Cardiac muscle cell (in vitro differentiated cells and primary cell): ENCODE measurements around the gene MAMSTR. TPM values are rescaled to one million over a fixed set of nuclear protein-coding genes. Genes with fewer than 3 reads are reported as not detected.

Experiments
- DNase-seq, 2 donors: peaks; one replicate each; pipeline versions ENCODE4 v3.0.0 to v3.0.0-alpha.2; 2010 to 2017; ENCODE audit warnings: low read depth in 1 of 2, low spot score in 1 of 2
- H3K27ac ChIP-seq: fragments of 200-600 bp; sonication (generic); 2 replicates; pipeline ENCODE4 v1.5.1; 2016
- H3K27me3 ChIP-seq: fragments of 200-600 bp; sonication (generic); 2 replicates; pipeline ENCODE4 v1.6.0; 2016; ENCODE audit warnings: control low read depth
- H3K36me3 ChIP-seq: fragments of 200-600 bp; sonication (generic); 2 replicates; pipeline ENCODE4 v1.5.1; 2016; ENCODE audit warnings: control low read depth
- H3K4me1 ChIP-seq: fragments of 200-600 bp; sonication (generic); 2 replicates; pipeline ENCODE4 v1.8.1; 2017; ENCODE audit warnings: low read depth, mild to moderate bottlenecking, mixed run types
- H3K4me3 ChIP-seq: fragments of 200-600 bp; sonication (generic); 2 replicates; pipeline ENCODE4 v1.5.1; 2016; ENCODE audit warnings: mild to moderate bottlenecking
- H3K9me3 ChIP-seq: fragments of 200-600 bp; sonication (generic); 2 replicates; pipeline ENCODE4 v1.5.1; 2017; ENCODE audit warnings: low read depth, mild to moderate bottlenecking, control low read depth
- CTCF ChIP-seq: IDR thresholded peaks from 2 replicates; pipeline ENCODE4 v1.5.1; 2012; ENCODE audit warnings: low read depth, mild to moderate bottlenecking, low read length
- polyA plus RNA-seq: library from polyadenylated mRNA; unstranded; fragments of >200 nt; fragmentation: Nextera tagmentation; extraction: Ambion mirVana; gene quantifications from 2 replicates; pipeline ENCODE4 v1.2.1, GENCODE V29; 2016
- total RNA-seq: library from RNA; depleted of rRNA; stranded (reverse); fragments of >200 nt; gene quantifications from 2 replicates; pipeline ENCODE4 v1.2.3, GENCODE V29; 2016

The MAMSTR gene
- total and polyA plus RNA-seq, 2 experiments from 2014 or later, result 4.7 to 6.3 TPM

GRCh38 chr19:48713041-48713863, 6.3 kb downstream of the MAMSTR start:
- DNase-seq, result no peak
- no peaks in the 10 kb centered on the region for H3K36me3 ChIP-seq

GRCh38 chr19:48711106-48711662, 8.3 kb downstream of the MAMSTR start:
- Histone ChIP-seq H3K4me3 (no peak overlapping the region), H3K27ac (no peak overlapping the region), H3K4me1 (peaks cover 5% of the 10 kb centered on the region), H3K36me3 (no peaks in the 10 kb centered on the region), H3K9me3 (no peaks in the 10 kb centered on the region), H3K27me3 (no peaks in the 10 kb centered on the region)
- no peak for DNase-seq
- TF ChIP-seq CTCF, result no peak

More at GRCh38 chr19:48713041-48713863, 6.3 kb downstream of the MAMSTR start:
- no peaks in the 10 kb centered on the region for H3K27me3 ChIP-seq
- peak overlapping the region; percentile 53 for H3K4me3 ChIP-seq
- no peak overlapping the region for H3K27ac ChIP-seq
- H3K4me1 ChIP-seq, result peaks cover 11% of the 10 kb centered on the region
- TF ChIP-seq CTCF, result peak; percentile 38
- no peaks in the 10 kb centered on the region for H3K9me3 ChIP-seq

GRCh38 chr19:48708471-48708870, 11.1 kb downstream of the MAMSTR start:
- Histone ChIP-seq H3K27ac (no peak overlapping the region), H3K4me3 (no peak overlapping the region), H3K4me1 (no peaks in the 10 kb centered on the region), H3K27me3 (no peaks in the 10 kb centered on the region), H3K36me3 (no peaks in the 10 kb centered on the region), H3K9me3 (no peaks in the 10 kb centered on the region)
- TF ChIP-seq CTCF, result no peak
- DNase-seq, result no peak

- Histone ChIP-seq H3K27ac (no peak overlapping the region), H3K4me1 (no peaks in the 10 kb centered on the region), H3K27me3 (no peaks in the 10 kb centered on the region), H3K4me3 (no peak overlapping the region), H3K9me3 (no peaks in the 10 kb centered on the region), H3K36me3 (no peaks in the 10 kb centered on the region)
- TF ChIP-seq CTCF, result no peak
- no peak for DNase-seq
These were observed 14.1 kb downstream of the MAMSTR start for GRCh38 chr19:48705431-48705830.

GRCh38 chr19:48703316-48703715, 16.2 kb downstream of the MAMSTR start:
- H3K4me1 ChIP-seq, result no peaks in the 10 kb centered on the region
- H3K27me3 ChIP-seq, result no peaks in the 10 kb centered on the region
- no peaks in the 10 kb centered on the region for H3K36me3 ChIP-seq
- no peak overlapping the region for H3K27ac ChIP-seq
- H3K4me3 ChIP-seq, result no peak overlapping the region
- no peak for TF ChIP-seq CTCF
- no peak for DNase-seq
- no peaks in the 10 kb centered on the region for H3K9me3 ChIP-seq
